Measurements from ENCODE around the gene LPAR3.

The LPAR3 gene

DNA sequence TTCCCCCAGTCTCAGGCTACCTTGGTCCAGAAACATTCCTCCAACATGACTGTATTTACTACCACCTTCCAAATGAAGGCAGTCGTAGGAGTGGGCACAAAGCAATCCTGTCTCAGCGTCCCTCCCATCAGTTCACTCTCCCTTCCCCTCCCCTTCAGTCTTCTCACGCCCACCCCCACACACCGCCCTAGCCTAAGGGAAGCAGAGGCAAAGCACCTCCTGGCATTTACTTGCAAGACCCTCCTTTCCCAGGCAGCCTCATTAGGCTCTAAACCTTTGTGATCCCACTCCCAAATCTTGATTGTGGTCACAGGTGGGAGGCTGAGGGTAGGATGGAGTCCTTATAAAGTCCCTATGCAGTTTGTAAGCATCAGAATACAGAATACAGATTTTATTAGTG, 23.9 kb upstream of the LPAR3 start:
- POLR2A ChIA-PET, result no interaction called here

DNA sequence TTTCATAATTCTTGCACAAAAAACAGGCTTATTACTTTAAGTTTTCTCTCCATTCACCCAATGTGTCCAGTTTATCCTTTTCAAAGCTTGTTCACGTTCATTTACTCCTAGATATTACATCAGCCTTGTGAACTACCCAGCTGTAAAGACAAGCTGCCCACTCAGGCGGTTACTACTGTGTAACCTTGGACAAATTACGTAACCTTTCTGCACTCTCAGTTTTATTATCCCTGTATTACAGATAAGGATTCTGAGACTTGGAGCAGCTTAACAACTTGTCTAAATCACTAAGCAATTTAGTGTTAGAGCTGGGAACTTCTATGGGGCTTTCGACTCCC, 20.5 kb upstream of the LPAR3 start:
- peaks cover 5% of the 10 kb centered on the region; the same call in 1 of the 2 replicates for H3K4me1 ChIP-seq (ENCODE audit: control insufficient read depth, insufficient read depth, low read length)
- no peak overlapping the region for H3K4me3 ChIP-seq (ENCODE audit: low read depth, low read length)
- ChIA-PET CTCF (interaction anchor here (0.6 to 2.4 kb wide), 6 partner anchors 13 to 339 kb away, joined by 3 to 7 read pairs (median 4); no protein-coding TSS in a partner anchor), POLR2A (interaction anchor here (0.5 kb wide), 1 partner anchor 24 kb away, joined by 3 read pairs; no protein-coding TSS in a partner anchor)
- no peaks in the 10 kb centered on the region for H3K36me3 ChIP-seq (ENCODE audit: control insufficient read depth in 2 of 2, insufficient read depth in 1 of 2, low read length in 2 of 2)
- H3K27ac ChIP-seq (ENCODE audit: extremely low read depth, low read depth, low read length), result no peak overlapping the region
- no peaks in the 10 kb centered on the region for H3K9me3 ChIP-seq (ENCODE audit: control insufficient read depth, insufficient read depth, low read depth, low read length)
- TF ChIP-seq ZXDB (tag by site-specific recombination; IDR thresholded peaks at IDR 0.05) (peak; percentile 64; the same call in 1 of the 2 replicates), ZBTB17 (tag by site-specific recombination; IDR thresholded peaks at IDR 0.05) (peak; percentile 81), SP7 (tag by site-specific recombination; IDR thresholded peaks at IDR 0.05) (peak; percentile 66; the same call in 1 of the 2 replicates), ZNF549 (tag by site-specific recombination; IDR thresholded peaks at IDR 0.05) (no peak), HOXC10 (CRISPR knock-in tag; IDR thresholded peaks at IDR 0.05) (no peak), ZNF610 (tag by site-specific recombination; IDR thresholded peaks at IDR 0.05; ENCODE audit: borderline replicate concordance) (0 out of 2 replicates have a peak, but pooled peaks have one; percentile 51), ZNF830 (tag by site-specific recombination; IDR thresholded peaks at IDR 0.05; ENCODE audit: low read depth) (no peak), ZEB2 (tag by site-specific recombination; IDR thresholded peaks at IDR 0.05) (peak; percentile 76), ZNF341 (tag by site-specific recombination; IDR thresholded peaks at IDR 0.05; ENCODE audit: low read depth) (no peak), IKZF3 (tag by site-specific recombination; IDR thresholded peaks at IDR 0.05) (peak; percentile 81), GFI1B (tag by site-specific recombination; IDR thresholded peaks at IDR 0.05) (peak; percentile 84), ZNF311 (tag by site-specific recombination; IDR thresholded peaks at IDR 0.05; ENCODE audit: borderline replicate concordance) (no peak), ZBTB21 (tag by site-specific recombination; IDR thresholded peaks at IDR 0.05) (0 out of 2 replicates have a peak, but pooled peaks have one; percentile 36)
- TF ChIP-seq, protein P1, sequence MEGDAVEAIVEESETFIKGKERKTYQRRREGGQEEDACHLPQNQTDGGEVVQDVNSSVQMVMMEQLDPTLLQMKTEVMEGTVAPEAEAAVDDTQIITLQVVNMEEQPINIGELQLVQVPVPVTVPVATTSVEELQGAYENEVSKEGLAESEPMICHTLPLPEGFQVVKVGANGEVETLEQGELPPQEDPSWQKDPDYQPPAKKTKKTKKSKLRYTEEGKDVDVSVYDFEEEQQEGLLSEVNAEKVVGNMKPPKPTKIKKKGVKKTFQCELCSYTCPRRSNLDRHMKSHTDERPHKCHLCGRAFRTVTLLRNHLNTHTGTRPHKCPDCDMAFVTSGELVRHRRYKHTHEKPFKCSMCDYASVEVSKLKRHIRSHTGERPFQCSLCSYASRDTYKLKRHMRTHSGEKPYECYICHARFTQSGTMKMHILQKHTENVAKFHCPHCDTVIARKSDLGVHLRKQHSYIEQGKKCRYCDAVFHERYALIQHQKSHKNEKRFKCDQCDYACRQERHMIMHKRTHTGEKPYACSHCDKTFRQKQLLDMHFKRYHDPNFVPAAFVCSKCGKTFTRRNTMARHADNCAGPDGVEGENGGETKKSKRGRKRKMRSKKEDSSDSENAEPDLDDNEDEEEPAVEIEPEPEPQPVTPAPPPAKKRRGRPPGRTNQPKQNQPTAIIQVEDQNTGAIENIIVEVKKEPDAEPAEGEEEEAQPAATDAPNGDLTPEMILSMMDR (tag by site-specific recombination; IDR thresholded peaks at IDR 0.05), result no peak
- TF ChIP-seq, protein P2, sequence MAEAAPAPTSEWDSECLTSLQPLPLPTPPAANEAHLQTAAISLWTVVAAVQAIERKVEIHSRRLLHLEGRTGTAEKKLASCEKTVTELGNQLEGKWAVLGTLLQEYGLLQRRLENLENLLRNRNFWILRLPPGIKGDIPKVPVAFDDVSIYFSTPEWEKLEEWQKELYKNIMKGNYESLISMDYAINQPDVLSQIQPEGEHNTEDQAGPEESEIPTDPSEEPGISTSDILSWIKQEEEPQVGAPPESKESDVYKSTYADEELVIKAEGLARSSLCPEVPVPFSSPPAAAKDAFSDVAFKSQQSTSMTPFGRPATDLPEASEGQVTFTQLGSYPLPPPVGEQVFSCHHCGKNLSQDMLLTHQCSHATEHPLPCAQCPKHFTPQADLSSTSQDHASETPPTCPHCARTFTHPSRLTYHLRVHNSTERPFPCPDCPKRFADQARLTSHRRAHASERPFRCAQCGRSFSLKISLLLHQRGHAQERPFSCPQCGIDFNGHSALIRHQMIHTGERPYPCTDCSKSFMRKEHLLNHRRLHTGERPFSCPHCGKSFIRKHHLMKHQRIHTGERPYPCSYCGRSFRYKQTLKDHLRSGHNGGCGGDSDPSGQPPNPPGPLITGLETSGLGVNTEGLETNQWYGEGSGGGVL (tag by site-specific recombination; IDR thresholded peaks at IDR 0.05), result no peak
- TF ChIP-seq, protein P3, sequence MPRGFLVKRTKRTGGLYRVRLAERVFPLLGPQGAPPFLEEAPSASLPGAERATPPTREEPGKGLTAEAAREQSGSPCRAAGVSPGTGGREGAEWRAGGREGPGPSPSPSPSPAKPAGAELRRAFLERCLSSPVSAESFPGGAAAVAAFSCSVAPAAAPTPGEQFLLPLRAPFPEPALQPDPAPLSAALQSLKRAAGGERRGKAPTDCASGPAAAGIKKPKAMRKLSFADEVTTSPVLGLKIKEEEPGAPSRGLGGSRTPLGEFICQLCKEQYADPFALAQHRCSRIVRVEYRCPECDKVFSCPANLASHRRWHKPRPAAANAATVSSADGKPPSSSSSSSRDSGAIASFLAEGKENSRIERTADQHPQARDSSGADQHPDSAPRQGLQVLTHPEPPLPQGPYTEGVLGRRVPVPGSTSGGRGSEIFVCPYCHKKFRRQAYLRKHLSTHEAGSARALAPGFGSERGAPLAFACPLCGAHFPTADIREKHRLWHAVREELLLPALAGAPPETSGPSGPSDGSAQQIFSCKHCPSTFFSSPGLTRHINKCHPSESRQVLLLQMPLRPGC (tag by site-specific recombination; IDR thresholded peaks at IDR 0.05), result peak; percentile 46; the same call in 1 of the 2 replicates
- TF ChIP-seq, protein P4, sequence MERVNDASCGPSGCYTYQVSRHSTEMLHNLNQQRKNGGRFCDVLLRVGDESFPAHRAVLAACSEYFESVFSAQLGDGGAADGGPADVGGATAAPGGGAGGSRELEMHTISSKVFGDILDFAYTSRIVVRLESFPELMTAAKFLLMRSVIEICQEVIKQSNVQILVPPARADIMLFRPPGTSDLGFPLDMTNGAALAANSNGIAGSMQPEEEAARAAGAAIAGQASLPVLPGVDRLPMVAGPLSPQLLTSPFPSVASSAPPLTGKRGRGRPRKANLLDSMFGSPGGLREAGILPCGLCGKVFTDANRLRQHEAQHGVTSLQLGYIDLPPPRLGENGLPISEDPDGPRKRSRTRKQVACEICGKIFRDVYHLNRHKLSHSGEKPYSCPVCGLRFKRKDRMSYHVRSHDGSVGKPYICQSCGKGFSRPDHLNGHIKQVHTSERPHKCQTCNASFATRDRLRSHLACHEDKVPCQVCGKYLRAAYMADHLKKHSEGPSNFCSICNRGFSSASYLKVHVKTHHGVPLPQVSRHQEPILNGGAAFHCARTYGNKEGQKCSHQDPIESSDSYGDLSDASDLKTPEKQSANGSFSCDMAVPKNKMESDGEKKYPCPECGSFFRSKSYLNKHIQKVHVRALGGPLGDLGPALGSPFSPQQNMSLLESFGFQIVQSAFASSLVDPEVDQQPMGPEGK (tag by site-specific recombination; IDR thresholded peaks at IDR 0.05), result peak; percentile 57
- TF ChIP-seq, protein P5, sequence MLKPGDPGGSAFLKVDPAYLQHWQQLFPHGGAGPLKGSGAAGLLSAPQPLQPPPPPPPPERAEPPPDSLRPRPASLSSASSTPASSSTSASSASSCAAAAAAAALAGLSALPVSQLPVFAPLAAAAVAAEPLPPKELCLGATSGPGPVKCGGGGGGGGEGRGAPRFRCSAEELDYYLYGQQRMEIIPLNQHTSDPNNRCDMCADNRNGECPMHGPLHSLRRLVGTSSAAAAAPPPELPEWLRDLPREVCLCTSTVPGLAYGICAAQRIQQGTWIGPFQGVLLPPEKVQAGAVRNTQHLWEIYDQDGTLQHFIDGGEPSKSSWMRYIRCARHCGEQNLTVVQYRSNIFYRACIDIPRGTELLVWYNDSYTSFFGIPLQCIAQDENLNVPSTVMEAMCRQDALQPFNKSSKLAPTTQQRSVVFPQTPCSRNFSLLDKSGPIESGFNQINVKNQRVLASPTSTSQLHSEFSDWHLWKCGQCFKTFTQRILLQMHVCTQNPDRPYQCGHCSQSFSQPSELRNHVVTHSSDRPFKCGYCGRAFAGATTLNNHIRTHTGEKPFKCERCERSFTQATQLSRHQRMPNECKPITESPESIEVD (tag by site-specific recombination; IDR thresholded peaks at IDR 0.05), result peak; percentile 67
- TF ChIP-seq, protein P6, sequence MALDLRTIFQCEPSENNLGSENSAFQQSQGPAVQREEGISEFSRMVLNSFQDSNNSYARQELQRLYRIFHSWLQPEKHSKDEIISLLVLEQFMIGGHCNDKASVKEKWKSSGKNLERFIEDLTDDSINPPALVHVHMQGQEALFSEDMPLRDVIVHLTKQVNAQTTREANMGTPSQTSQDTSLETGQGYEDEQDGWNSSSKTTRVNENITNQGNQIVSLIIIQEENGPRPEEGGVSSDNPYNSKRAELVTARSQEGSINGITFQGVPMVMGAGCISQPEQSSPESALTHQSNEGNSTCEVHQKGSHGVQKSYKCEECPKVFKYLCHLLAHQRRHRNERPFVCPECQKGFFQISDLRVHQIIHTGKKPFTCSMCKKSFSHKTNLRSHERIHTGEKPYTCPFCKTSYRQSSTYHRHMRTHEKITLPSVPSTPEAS (tag by site-specific recombination; IDR thresholded peaks at IDR 0.05), result no peak
- TF ChIP-seq, protein P7, sequence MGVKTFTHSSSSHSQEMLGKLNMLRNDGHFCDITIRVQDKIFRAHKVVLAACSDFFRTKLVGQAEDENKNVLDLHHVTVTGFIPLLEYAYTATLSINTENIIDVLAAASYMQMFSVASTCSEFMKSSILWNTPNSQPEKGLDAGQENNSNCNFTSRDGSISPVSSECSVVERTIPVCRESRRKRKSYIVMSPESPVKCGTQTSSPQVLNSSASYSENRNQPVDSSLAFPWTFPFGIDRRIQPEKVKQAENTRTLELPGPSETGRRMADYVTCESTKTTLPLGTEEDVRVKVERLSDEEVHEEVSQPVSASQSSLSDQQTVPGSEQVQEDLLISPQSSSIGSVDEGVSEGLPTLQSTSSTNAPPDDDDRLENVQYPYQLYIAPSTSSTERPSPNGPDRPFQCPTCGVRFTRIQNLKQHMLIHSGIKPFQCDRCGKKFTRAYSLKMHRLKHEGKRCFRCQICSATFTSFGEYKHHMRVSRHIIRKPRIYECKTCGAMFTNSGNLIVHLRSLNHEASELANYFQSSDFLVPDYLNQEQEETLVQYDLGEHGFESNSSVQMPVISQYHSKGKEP (tag by site-specific recombination; IDR thresholded peaks at IDR 0.05), result 0 out of 2 replicates have a peak, but pooled peaks have one; percentile 5

More for the DNA sequence above, 23.9 kb upstream of the LPAR3 start:
- CTCF ChIA-PET, result no interaction called here
- no peaks in the 10 kb centered on the region for H3K9me3 ChIP-seq (ENCODE audit: control insufficient read depth, insufficient read depth, low read depth, low read length)
- no peak overlapping the region for H3K27ac ChIP-seq (ENCODE audit: extremely low read depth, low read depth, low read length)
- H3K4me3 ChIP-seq (ENCODE audit: low read depth, low read length), result no peak overlapping the region
- peaks cover 5% of the 10 kb centered on the region; the same call in 1 of the 2 replicates for H3K4me1 ChIP-seq (ENCODE audit: control insufficient read depth, insufficient read depth, low read length)
- TF ChIP-seq ZFHX2 (tag by site-specific recombination; conservative IDR thresholded peaks at IDR 0.05), result peak; percentile 94
- no peak for TF ChIP-seq ZNF544 (tag by site-specific recombination; IDR thresholded peaks at IDR 0.05)
- peak; percentile 97 for TF ChIP-seq EGR2 (tag by site-specific recombination; IDR thresholded peaks at IDR 0.05; ENCODE audit: low read depth)
- H3K36me3 ChIP-seq (ENCODE audit: control insufficient read depth in 2 of 2, insufficient read depth in 1 of 2, low read length in 2 of 2), result no peaks in the 10 kb centered on the region
